ENCODE results near the gene CCDC61.

The CCDC61 gene

DNA sequence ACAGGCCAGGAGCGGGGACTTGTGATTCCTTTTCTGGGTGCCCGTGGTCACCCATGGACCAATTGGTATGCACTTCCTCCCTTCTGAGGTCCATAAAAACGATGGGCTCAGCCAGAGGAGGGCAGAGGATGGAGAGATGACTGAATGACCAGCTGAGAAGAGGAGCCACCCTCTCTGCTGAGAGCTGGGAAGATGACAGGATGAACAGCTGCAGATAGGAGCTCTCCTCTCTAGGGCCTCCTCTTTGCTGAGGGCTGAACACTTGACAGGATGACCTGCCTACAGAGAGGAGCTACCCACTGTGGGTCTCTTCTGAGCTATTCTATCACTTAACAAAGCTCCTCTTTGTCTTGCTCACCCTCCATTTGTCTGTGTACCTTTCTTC lies 41.5 kb downstream of the CCDC61 start:
- DNase-seq (ENCODE audit: low read depth in 2 of 3, low spot score in 1 of 3): no peak

GRCh38 chr19:46040125-46040524 lies 44.9 kb downstream of the CCDC61 start:
- DNase-seq (ENCODE audit: low read depth in 2 of 3, low spot score in 1 of 3): no peak

- no peak for DNase-seq (ENCODE audit: low read depth in 2 of 3, low spot score in 1 of 3)
Measured at GRCh38 chr19:46040952-46041500, 45.8 kb downstream of the CCDC61 start, which contains the start of gene IGFL4. Gene IGFL4 (minus strand): TSS chr19:46041002. CDS start chr19:46040962, 40 bp downstream.

DNA sequence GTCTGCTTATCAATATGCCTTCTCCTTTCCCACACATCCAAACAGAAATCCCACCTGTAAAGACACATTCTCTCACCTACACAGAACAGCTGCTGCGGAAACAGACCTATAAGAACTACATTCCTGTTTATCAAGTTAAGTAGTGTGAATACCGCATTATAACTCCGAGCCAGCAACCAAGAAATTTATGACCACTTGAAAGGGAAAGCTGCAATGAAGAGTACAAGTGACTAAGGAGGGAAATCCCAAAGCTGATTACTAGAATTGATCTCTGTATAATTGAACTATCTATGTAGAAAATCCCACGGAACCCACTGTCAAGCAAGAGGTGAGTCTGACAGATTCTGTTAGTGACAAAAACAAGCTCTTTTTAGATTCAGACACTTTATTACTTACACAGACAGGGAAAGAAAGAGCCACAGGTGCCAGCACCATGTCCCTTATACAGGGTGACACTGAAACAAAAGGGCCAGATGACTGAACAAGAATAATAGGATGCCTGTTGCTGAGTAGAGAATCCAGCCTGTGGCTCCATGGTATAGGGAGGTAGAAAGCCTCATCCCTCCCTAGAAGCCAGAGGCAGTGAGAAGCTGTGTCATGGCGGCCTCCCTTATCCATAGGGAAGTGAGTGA lies 47.1 kb downstream of the CCDC61 start:
- no peak for DNase-seq (ENCODE audit: low read depth in 2 of 3, low spot score in 1 of 3)

- DNase-seq (ENCODE audit: low read depth in 2 of 3, low spot score in 1 of 3): no peak
Measured at GRCh38 chr19:46043519-46043918, 48.3 kb downstream of the CCDC61 start.

DNA sequence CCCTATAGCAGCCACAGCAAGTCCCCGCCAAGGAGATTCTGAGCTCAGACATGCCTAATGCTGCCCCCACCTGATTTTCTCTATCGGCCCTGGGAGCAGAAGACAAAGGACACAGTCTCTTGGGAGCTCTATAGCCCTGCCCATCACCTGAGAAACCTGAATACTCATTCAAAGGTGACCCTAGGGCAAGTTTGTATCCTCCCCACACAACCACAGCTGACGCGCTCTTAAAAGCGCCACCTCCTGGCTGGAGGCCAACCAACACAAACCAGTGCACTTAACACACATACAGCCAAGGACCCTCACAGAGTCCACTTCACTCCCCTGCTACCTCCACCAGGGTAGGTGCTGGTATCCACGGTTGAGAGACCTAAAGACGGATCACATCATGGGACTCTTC lies 54.3 kb downstream of the CCDC61 start:
- DNase-seq (ENCODE audit: low read depth in 2 of 3, low spot score in 1 of 3): no peak

- no peak for DNase-seq (ENCODE audit: low read depth in 2 of 3, low spot score in 1 of 3)
Measured at GRCh38 chr19:46052896-46053295, 57.6 kb downstream of the CCDC61 start.

- DNase-seq (ENCODE audit: low read depth in 2 of 3, low spot score in 1 of 3): no peak
Measured at GRCh38 chr19:46056536-46056935, 61.3 kb downstream of the CCDC61 start.

- DNase-seq (ENCODE audit: low read depth in 2 of 3, low spot score in 1 of 3): no peak
Measured at GRCh38 chr19:46058778-46059177, 63.5 kb downstream of the CCDC61 start.

- no peak for DNase-seq (ENCODE audit: low read depth in 2 of 3, low spot score in 1 of 3)
Measured at GRCh38 chr19:46060012-46060411, 64.7 kb downstream of the CCDC61 start.

DNA sequence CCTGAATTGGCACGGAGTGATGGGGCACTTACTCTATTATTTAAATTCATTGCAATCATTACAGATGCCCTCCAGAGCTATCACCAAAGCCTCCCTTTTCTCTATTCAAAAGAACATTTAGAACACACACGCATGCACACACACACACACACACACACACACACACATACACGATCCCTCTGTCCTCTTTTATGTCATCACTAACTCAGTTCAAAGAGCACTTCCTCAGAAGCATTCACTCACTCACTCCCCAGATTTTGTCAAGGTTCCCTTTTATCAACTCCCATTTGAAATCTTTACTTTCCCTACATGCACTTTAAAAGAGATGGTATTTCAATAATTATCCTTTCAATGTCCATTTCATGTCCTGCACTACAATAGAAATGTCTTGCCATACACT lies 67.9 kb downstream of the CCDC61 start:
- no peak for DNase-seq (ENCODE audit: low read depth in 2 of 3, low spot score in 1 of 3)

GRCh38 chr19:46065486-46066071 lies 70.3 kb downstream of the CCDC61 start:
- DNase-seq (ENCODE audit: low read depth in 2 of 3, low spot score in 1 of 3): no peak

DNA sequence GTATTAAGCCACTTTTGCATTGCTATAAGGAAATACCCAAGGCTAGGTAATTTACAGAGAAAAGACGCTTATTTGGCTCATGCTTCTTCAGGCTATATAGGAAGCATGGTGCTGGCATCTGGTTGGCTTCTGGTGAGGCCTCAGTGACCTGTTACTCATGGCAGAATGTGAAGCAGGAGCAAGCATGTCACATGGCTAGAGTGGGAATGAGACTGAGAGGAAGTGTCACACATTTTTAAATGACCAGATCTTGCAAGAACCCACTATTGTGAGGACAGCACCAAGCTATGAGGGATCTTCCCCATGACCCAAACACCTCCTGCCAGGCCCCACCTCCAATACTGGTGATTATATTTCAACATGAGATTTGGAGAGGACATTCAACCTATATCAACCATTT lies 71.2 kb downstream of the CCDC61 start:
- no peak for DNase-seq (ENCODE audit: low read depth in 2 of 3, low spot score in 1 of 3)

GRCh38 chr19:46067691-46068090 lies 72.4 kb downstream of the CCDC61 start:
- no peak for DNase-seq (ENCODE audit: low read depth in 2 of 3, low spot score in 1 of 3)

Measured in stimulated activated CD4-positive, alpha-beta T cell treated with anti-CD3 and anti-CD28 coated beads, Interleukin-12 subunit alpha, Interleukin-12 subunit beta, amount 100 ng/mL, for 48 hours (primary cell).